Thyroid gland (tissue), 4 donors: ENCODE results near the gene PHTF1. TPM values are rescaled to one million over a fixed set of nuclear protein-coding genes. Genes with fewer than 3 reads are reported as not detected.

ENCODE experiments used
- DNase-seq, 2 donors: peaks; one replicate each; pipeline ENCODE4 v3.0.0-alpha.2; 2019
- H3K27ac ChIP-seq, 3 donors: fragments of 200-600 bp; sonication (generic); 1 replicate in 2 of 3; 2 replicates in 1 of 3; pipeline ENCODE4 v1.5.1; 2016 to 2019; ENCODE audit warnings: mild to moderate bottlenecking in 1 of 3, moderate library complexity in 1 of 3
- H3K27me3 ChIP-seq: fragments of 200-600 bp; sonication (generic); one replicate; pipeline ENCODE4 v1.5.1; 2019
- H3K36me3 ChIP-seq, 2 donors: fragments of 200-600 bp; sonication (generic); one replicate each; pipeline ENCODE4 v1.5.1; 2016 to 2019
- H3K4me1 ChIP-seq, 2 donors: fragments of 200-600 bp; sonication (generic); one replicate each; pipeline ENCODE4 v1.5.1; 2017 to 2019
- H3K4me3 ChIP-seq, 3 donors: fragments of 200-600 bp; sonication (generic); replicated peaks in 1 of 3; 1 replicate in 2 of 3; 2 replicates in 1 of 3; pipeline ENCODE4 v1.5.1; 2016; ENCODE audit warnings: mild to moderate bottlenecking in 1 of 3
- H3K9me3 ChIP-seq: fragments of 200-600 bp; sonication (generic); one replicate; pipeline ENCODE4 v1.5.1; 2017
- CTCF ChIP-seq, 6 experiments: fragments of 200-600 bp in 3 of 6; fragments of 450-650 bp in 3 of 6; sonication (generic) in 3 of 6; IDR thresholded peaks; one replicate each; pipeline ENCODE4 v1.5.1; 2016 to 2019; ENCODE audit warnings: antibody characterized with exemption in 6 of 6, mild to moderate bottlenecking in 2 of 6, inconsistent platforms in 1 of 6, moderate library complexity in 1 of 6
- POLR2A ChIP-seq, 2 donors: fragments of 450-650 bp; IDR thresholded peaks; one replicate each; pipeline ENCODE4 v1.6.1; 2017; ENCODE audit warnings: antibody characterized with exemption in 2 of 2, mild to moderate bottlenecking in 2 of 2, moderate library complexity in 1 of 2
- WGBS, 2 donors: methylation state at CpG; one replicate each; pipeline ENCODE4 v1.1.5; 2017; 5-methylcytosine and 5-hydroxymethylcytosine counted together
- intact Hi-C: fragments of 100-400 bp; cut with DNase I; formaldehyde crosslinking; loops from one replicate; pipeline ENCODE4 v1.15.1; 2023
- total RNA-seq, 4 donors: library from RNA; depleted of rRNA; stranded (reverse); fragments of >200 nt; gene quantifications; one replicate each; pipeline ENCODE4 v1.2.3, GENCODE V29; 2016

Gene PHTF1
- total RNA-seq, 4 donors from 2014 or later: 14.4 to 25.4 (median 20.9) TPM

GRCh38 chr1:113681596-113682337 lies 77.5 kb downstream of the PHTF1 start:
- no peak for DNase-seq
- 95 to 97% methylated on average over 7 of the region's 7 CpGs for WGBS, 2 donors
- intact Hi-C loops: no loop called here
- H3K27ac ChIP-seq: no peak overlapping the region
- H3K4me1 ChIP-seq: peaks cover 4 to 10% of the 10 kb centered on the region in 2 donors
- no peaks in the 10 kb centered on the region for H3K9me3 ChIP-seq
- H3K4me3 ChIP-seq: no peak overlapping the region
- H3K36me3 ChIP-seq: no peaks in the 10 kb centered on the region
- TF ChIP-seq POLR2A (IDR thresholded peaks at IDR 0.05) (no peak), CTCF (IDR thresholded peaks at IDR 0.05) (no peak)
- H3K27me3 ChIP-seq: no peaks in the 10 kb centered on the region

- Histone ChIP-seq H3K4me1 (peaks cover 4 to 13% of the 10 kb centered on the region in 2 donors), H3K4me3 (no peak overlapping the region), H3K27ac (no peak overlapping the region), H3K9me3 (no peaks in the 10 kb centered on the region), H3K27me3 (no peaks in the 10 kb centered on the region), H3K36me3 (peaks cover 3 to 4% of the 10 kb centered on the region in 2 donors)
- DNase-seq: no peak
- intact Hi-C loops: loop anchor here (5.0 kb wide), 1 partner anchor 536 kb away; no protein-coding TSS in a partner anchor
- no peak for TF ChIP-seq POLR2A (IDR thresholded peaks at IDR 0.05)
- no peak for TF ChIP-seq CTCF (IDR thresholded peaks at IDR 0.05)
Measured at GRCh38 chr1:113678159-113678469, 81.2 kb downstream of the PHTF1 start.

GRCh38 chr1:113677250-113678158 lies 81.8 kb downstream of the PHTF1 start:
- Histone ChIP-seq H3K36me3 (peaks cover 3 to 10% of the 10 kb centered on the region in 2 donors), H3K9me3 (no peaks in the 10 kb centered on the region), H3K4me3 (no peak overlapping the region), H3K4me1 (peaks cover 4 to 13% of the 10 kb centered on the region in 2 donors), H3K27me3 (no peaks in the 10 kb centered on the region), H3K27ac (peak overlapping the region in 1 of 3 donors; percentile 42)
- peak; percentile 65 to 74 for DNase-seq
- 26 to 30% methylated on average over 7 of the region's 7 CpGs for WGBS, 2 donors
- TF ChIP-seq CTCF (IDR thresholded peaks at IDR 0.05): peak in 5 of 6 experiments; percentile 39 to 85 (median 55)
- TF ChIP-seq POLR2A (IDR thresholded peaks at IDR 0.05): no peak
- intact Hi-C loops: loop anchor here (5.0 kb wide), 1 partner anchor 535 kb away; no protein-coding TSS in a partner anchor

- intact Hi-C loops: loop anchor here (5.0 kb wide), 1 partner anchor 534 kb away; no protein-coding TSS in a partner anchor
- peaks cover 4 to 13% of the 10 kb centered on the region in 2 donors for H3K4me1 ChIP-seq
- WGBS, 2 donors: 96% methylated on average over 5 of the region's 5 CpGs
- no peaks in the 10 kb centered on the region for H3K9me3 ChIP-seq
- TF ChIP-seq POLR2A (IDR thresholded peaks at IDR 0.05): no peak
- no peak for TF ChIP-seq CTCF (IDR thresholded peaks at IDR 0.05)
- no peaks in the 10 kb centered on the region for H3K27me3 ChIP-seq
- no peak for DNase-seq
- no peak overlapping the region for H3K4me3 ChIP-seq
- H3K27ac ChIP-seq: no peak overlapping the region
- H3K36me3 ChIP-seq: peaks cover 3 to 14% of the 10 kb centered on the region in 2 donors
Measured at GRCh38 chr1:113676524-113676923, 82.8 kb downstream of the PHTF1 start.
